ENCODE results near the gene CD302. TPM values are rescaled to one million over a fixed set of nuclear protein-coding genes. Genes with fewer than 3 reads are reported as not detected.

CD302 gene
- total and polyA plus RNA-seq, 2 of the 8 experiments (the other 6 are each of a cell fraction or from before 2014, with no cell fraction given): 0.76 to 0.79 TPM

- Histone ChIP-seq H3K4me2 (ENCODE audit: insufficient read depth in 1 of 2, low read depth in 2 of 2, low read length in 2 of 2) (no peak overlapping the region), H3K23me2 (ENCODE audit: low read depth, low read length) (no peaks in the 10 kb centered on the region), H3K36me3 (ENCODE audit: control insufficient read depth in 2 of 4, insufficient read depth in 4 of 4, low read length in 3 of 4) (peaks cover 11 to 68% (median 32%) of the 10 kb centered on the region in 4 experiments), H3K9ac (replicated peaks in 1 of 4; ENCODE audit: extremely low read depth in 1 of 4, low read depth in 3 of 4, low read length in 3 of 4) (no peak overlapping the region), H2AFZ (ENCODE audit: low read length) (no peak overlapping the region), H3K27ac (ENCODE audit: low read depth, low read length) (no peak overlapping the region), H3K79me2 (ENCODE audit: control insufficient read depth in 1 of 2, insufficient read depth in 2 of 2, low read length in 2 of 2) (peaks cover 0 to 49% of the 10 kb centered on the region in 2 experiments; a peak in 2 of 4 replicates), H4K20me1 (replicated peaks in 1 of 2; ENCODE audit: control insufficient read depth in 1 of 2, insufficient read depth in 2 of 2, low read length in 2 of 2) (peaks cover 0 to 5% of the 10 kb centered on the region in 2 experiments), H3K4me1 (replicated peaks in 1 of 4; ENCODE audit: control insufficient read depth in 3 of 4, insufficient read depth in 4 of 4, low read length in 3 of 4) (no peaks in the 10 kb centered on the region), H3K79me1 (ENCODE audit: low read depth, low read length) (0 out of 2 replicates have a peak, but pooled peaks cover 3% of the 10 kb centered on the region), H3K4ac (replicated peaks; ENCODE audit: insufficient read length, low read depth, low read length) (no peak overlapping the region), H3K23ac (ENCODE audit: insufficient read length) (no peak overlapping the region), H3K18ac (ENCODE audit: extremely low read depth, low read length) (no peak overlapping the region), H3K4me3 (ENCODE audit: extremely low read depth in 1 of 4, insufficient read depth in 2 of 4, low read depth in 3 of 4, low read length in 4 of 4) (no peak overlapping the region), H3K56ac (replicated peaks; ENCODE audit: insufficient read length, low read depth, low read length) (no peak overlapping the region), H4K5ac (ENCODE audit: insufficient read length, low read depth, low read length) (no peak overlapping the region), H3K27me3 (replicated peaks in 1 of 4; ENCODE audit: control insufficient read depth in 3 of 4, extremely low read depth in 1 of 4, insufficient read depth in 3 of 4, low read length in 3 of 4) (no peaks in the 10 kb centered on the region), H2BK120ac (replicated peaks; ENCODE audit: low read depth, low read length) (no peak overlapping the region), H3K14ac (ENCODE audit: insufficient read length) (no peak overlapping the region), H2AK5ac (ENCODE audit: low read depth, low read length) (no peak overlapping the region), H4K91ac (replicated peaks; ENCODE audit: insufficient read length, low read length) (no peak overlapping the region), H2BK20ac (ENCODE audit: low read length) (no peak overlapping the region), H2BK12ac (ENCODE audit: low read depth, low read length) (no peak overlapping the region), H4K8ac (ENCODE audit: extremely low read depth, insufficient read depth, low read length) (no peak overlapping the region), H2BK15ac (ENCODE audit: low read length) (no peak overlapping the region), H2BK5ac (ENCODE audit: low read depth, low read length) (no peak overlapping the region), H3K9me3 (ENCODE audit: insufficient read depth in 2 of 2, low read depth in 1 of 2, low read length in 1 of 2) (no peaks in the 10 kb centered on the region)
- POLR2A ChIA-PET (ENCODE audit: partially characterized antibody): interaction anchor here (0.6 kb wide), 2 partner anchors 31 to 202 kb away, joined by 3 read pairs; no protein-coding TSS in a partner anchor
- TF ChIP-seq JUN (IDR thresholded peaks at IDR 0.05; ENCODE audit: low read depth, low read length) (no peak), RXRA (IDR thresholded peaks at IDR 0.05; ENCODE audit: insufficient read depth, low read depth, low read length) (no peak), BCL11A (IDR thresholded peaks at IDR 0.05; ENCODE audit: low read depth in 2 of 2, low read length in 2 of 2) (no peak), ASH2L (IDR thresholded peaks at IDR 0.05; ENCODE audit: low read length) (no peak), SUZ12 (IDR thresholded peaks at IDR 0.05; ENCODE audit: low read length) (no peak)
- CTCF ChIA-PET (ENCODE audit: partially characterized antibody): interaction anchor here (1.0 to 1.1 kb wide), 2 partner anchors 11 to 13 kb away, joined by 3 read pairs; no protein-coding TSS in a partner anchor
- FAIRE-seq (no peak), DNase-seq (ENCODE audit: low read depth in 1 of 2, low spot score in 2 of 2) (no peak)
- WGBS, 2 experiments (ENCODE audit: extremely low coverage in 1 of 2, insufficient coverage in 1 of 2, insufficient read length in 1 of 2, insufficient replicate concordance in 2 of 2, low coverage in 1 of 2, low lambda C conversion rate in 2 of 2, missing lambda C conversion rate in 1 of 2): 90% methylated on average over 3 of the region's 3 CpGs; no CpG with 5 or more reads in 1 of the 2 experiments
These were observed 53.6 kb downstream of the CD302 start for GRCh38 chr2:159744363-159744762.
